GM12878 (cell line): ENCODE results near the gene SETD6. TPM values are rescaled to one million over a fixed set of nuclear protein-coding genes. Genes with fewer than 3 reads are reported as not detected.

Experiments
- E2F8 ChIP-seq: fragments of 450-650 bp; IDR thresholded peaks from 2 replicates; pipeline ENCODE4 v1.6.1; 2018; ENCODE audit warnings: mild to moderate bottlenecking, low read depth, moderate library complexity; ENCODE audit not compliant: partially characterized antibody
- EP300 ChIP-seq, 2 experiments: fragments of 150-350 bp in 1 of 2; IDR thresholded peaks; 2 replicates each; pipeline ENCODE4 v1.6.1; 2011 to 2012; ENCODE audit warnings: low read depth in 2 of 2, low read length in 2 of 2, borderline replicate concordance in 1 of 2, improper control_type of control experiment in 1 of 2, inconsistent platforms in 1 of 2; ENCODE audit not compliant: control insufficient read depth in 1 of 2
- FOS ChIP-seq: IDR thresholded peaks from 3 replicates; pipeline ENCODE4 v1.6.1; 2011; ENCODE audit warnings: borderline replicate concordance; ENCODE audit not compliant: insufficient read length; ENCODE audit errors: extremely low read depth
- HSF1 ChIP-seq: fragments of 150-350 bp; IDR thresholded peaks from 2 replicates; pipeline ENCODE4 v1.6.1; 2014; ENCODE audit warnings: mild to moderate bottlenecking, low read depth, low read length
- IRF3 ChIP-seq: fragments of 450-650 bp; IDR thresholded peaks from 2 replicates; pipeline ENCODE4 v1.6.1; 2014; ENCODE audit warnings: mild to moderate bottlenecking
- SIX5 ChIP-seq: IDR thresholded peaks from 2 replicates; pipeline ENCODE4 v1.6.1; 2011; ENCODE audit warnings: mild to moderate bottlenecking, low read depth, low read length, moderate library complexity; ENCODE audit not compliant: severe bottlenecking
- polyA plus RNA-seq, 11 experiments: library from polyadenylated mRNA; depleted of rRNA in 4 of 11; unstranded in 6 of 11; stranded (reverse) in 5 of 11; fragments of >200 nt; fragmentation: Nextera tagmentation in 4 of 11; fragmentation: Illumina TruSeq in 1 of 11; extraction: Ambion mirVana in 4 of 11; extraction: Trizol in 1 of 11; gene quantifications; 1 replicate in 1 of 11; 2 replicates in 10 of 11; pipeline versions ENCODE4 v1.2.1 to v1.2.3, GENCODE V29; 2011 to 2016; ENCODE audit warnings: inconsistent platforms in 2 of 11, missing spikeins in 2 of 11, low read depth in 1 of 11
- total RNA-seq, 4 experiments: library from RNA; depleted of rRNA in 3 of 4; stranded (reverse); fragments of >200 nt in 3 of 4; fragmentation: Illumina TruSeq in 1 of 4; extraction: Trizol in 1 of 4; gene quantifications; 2 replicates each; pipeline versions ENCODE4 v1.2.1 to v1.2.3, GENCODE V29; 2013 to 2021

SETD6 gene
- total and polyA plus RNA-seq, 10 of the 15 experiments (the other 5 are each of a cell fraction or from before 2014, with no cell fraction given): 8.2 to 23.8 (median 16.2) TPM

DNA sequence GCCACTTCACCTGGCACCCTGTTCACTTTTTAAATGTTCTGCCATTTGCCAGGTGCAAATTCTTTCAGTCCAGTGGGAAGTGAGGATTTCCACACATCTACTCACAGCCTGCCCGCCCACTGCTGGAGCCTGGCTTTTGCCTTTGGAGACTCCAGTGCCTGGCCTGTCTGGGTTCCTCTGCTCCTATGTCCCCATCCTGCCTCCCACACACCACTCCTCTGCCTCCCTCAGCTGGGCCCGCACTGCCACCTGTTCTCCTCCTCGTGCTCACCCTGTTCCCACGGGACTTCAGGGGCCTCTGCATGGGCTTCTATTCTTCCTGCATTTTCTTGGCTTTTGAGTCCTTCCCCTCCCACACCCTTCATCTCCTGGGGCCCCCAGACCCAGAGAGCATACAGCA lies 23.3 kb upstream of the SETD6 start (continued):
- no peak for TF ChIP-seq IRF3
- no peak for TF ChIP-seq FOS
- no peak for TF ChIP-seq E2F8
- TF ChIP-seq HSF1: no peak
- TF ChIP-seq EP300 (IDR thresholded peaks at IDR 0.05; ENCODE audit: borderline replicate concordance in 1 of 2, control insufficient read depth in 1 of 2, low read depth in 2 of 2, low read length in 2 of 2): no peak
- TF ChIP-seq SIX5: no peak
